UCSD-AML1 (cell line): Measurements from ENCODE around the gene MAP4K4.
"Not testable (repeated sequence)": the region's sequence is repeated elsewhere in the genome, so short reads cannot be mapped to it uniquely, and the experiment has no call there.

Experiments used
- DNase-seq: peaks from one replicate; lab custom pipeline; 2025; ENCODE audit not compliant: unreplicated experiment; lab: John Stamatoyannopoulos, UW

The MAP4K4 gene

GRCh38 chr2:101766337-101766736 lies 68.8 kb downstream of the MAP4K4 start:
- no peak for DNase-seq

- no peak for DNase-seq
Measured at GRCh38 chr2:101766871-101767739, 69.6 kb downstream of the MAP4K4 start.

- DNase-seq: no peak
Measured at GRCh38 chr2:101768556-101769220, 71.2 kb downstream of the MAP4K4 start.

GRCh38 chr2:101769726-101770125 lies 72.2 kb downstream of the MAP4K4 start:
- DNase-seq: not testable (repeated sequence)

GRCh38 chr2:101770726-101771125 lies 73.2 kb downstream of the MAP4K4 start:
- DNase-seq: no peak

- DNase-seq: no peak
Measured at GRCh38 chr2:101771227-101771902, 73.9 kb downstream of the MAP4K4 start.

- DNase-seq: no peak
Measured at GRCh38 chr2:101771910-101772321, 74.4 kb downstream of the MAP4K4 start.

GRCh38 chr2:101773137-101773536 lies 75.6 kb downstream of the MAP4K4 start:
- DNase-seq: no peak

- DNase-seq: not testable (repeated sequence)
Measured at GRCh38 chr2:101773961-101774360, 76.5 kb downstream of the MAP4K4 start.

- no peak for DNase-seq
Measured at GRCh38 chr2:101775092-101775491, 77.6 kb downstream of the MAP4K4 start.

- DNase-seq: no peak
Measured at GRCh38 chr2:101775636-101776035, 78.1 kb downstream of the MAP4K4 start.

GRCh38 chr2:101776172-101777043 lies 78.9 kb downstream of the MAP4K4 start:
- no peak for DNase-seq

GRCh38 chr2:101777337-101777736 lies 79.8 kb downstream of the MAP4K4 start:
- no peak for DNase-seq

- no peak for DNase-seq
Measured at GRCh38 chr2:101778102-101778501, 80.6 kb downstream of the MAP4K4 start.

GRCh38 chr2:101779190-101779589 lies 81.7 kb downstream of the MAP4K4 start:
- DNase-seq: no peak

GRCh38 chr2:101779656-101780055 lies 82.1 kb downstream of the MAP4K4 start:
- no peak for DNase-seq

GRCh38 chr2:101781326-101781725 lies 83.8 kb downstream of the MAP4K4 start:
- DNase-seq: peak; percentile 38

GRCh38 chr2:101781791-101782426 lies 84.4 kb downstream of the MAP4K4 start:
- DNase-seq: no peak

- DNase-seq: no peak
Measured at GRCh38 chr2:101782427-101782792, 84.9 kb downstream of the MAP4K4 start.

GRCh38 chr2:101787097-101787496 lies 89.6 kb downstream of the MAP4K4 start:
- DNase-seq: no peak
